ENCODE data around the gene ITPK1.

The ITPK1 gene

GRCh38 chr14:92974541-92975345 lies 141.0 kb downstream of the ITPK1 start:
- DNase-seq (ENCODE audit: low read depth), result no peak
- no peak overlapping the region for H3K4me3 ChIP-seq (ENCODE audit: low read length)
- no peak for TF ChIP-seq CTCF (conservative IDR thresholded peaks at IDR 0.05; ENCODE audit: low read length)

- no peak for DNase-seq (ENCODE audit: low read depth)
- TF ChIP-seq CTCF (conservative IDR thresholded peaks at IDR 0.05; ENCODE audit: low read length), result no peak
- no peak overlapping the region for H3K4me3 ChIP-seq (ENCODE audit: low read length)
Observed at GRCh38 chr14:92973798-92974372, 141.8 kb downstream of the ITPK1 start.

- peak; percentile 89 for DNase-seq (ENCODE audit: low read depth)
- no peak overlapping the region for H3K4me3 ChIP-seq (ENCODE audit: low read length)
- TF ChIP-seq CTCF (conservative IDR thresholded peaks at IDR 0.05; ENCODE audit: low read length), result peak; percentile 82
Observed at GRCh38 chr14:92973261-92973797, 142.4 kb downstream of the ITPK1 start.

- TF ChIP-seq CTCF (conservative IDR thresholded peaks at IDR 0.05; ENCODE audit: low read length), result no peak
- H3K4me3 ChIP-seq (ENCODE audit: low read length), result no peak overlapping the region
- no peak for DNase-seq (ENCODE audit: low read depth)
Observed at GRCh38 chr14:92971601-92972180, 144.0 kb downstream of the ITPK1 start.

GRCh38 chr14:92970271-92970670 lies 145.5 kb downstream of the ITPK1 start:
- no peak for TF ChIP-seq CTCF (conservative IDR thresholded peaks at IDR 0.05; ENCODE audit: low read length)
- H3K4me3 ChIP-seq (ENCODE audit: low read length), result no peak overlapping the region
- no peak for DNase-seq (ENCODE audit: low read depth)

- no peak for TF ChIP-seq CTCF (conservative IDR thresholded peaks at IDR 0.05; ENCODE audit: low read length)
- no peak overlapping the region for H3K4me3 ChIP-seq (ENCODE audit: low read length)
- no peak for DNase-seq (ENCODE audit: low read depth)
Observed at GRCh38 chr14:92969871-92970270, 145.9 kb downstream of the ITPK1 start.

Measured in AG10803 (cell line).